Measurements from ENCODE around the gene FER1L5. TPM values are rescaled to one million over a fixed set of nuclear protein-coding genes. Genes with fewer than 3 reads are reported as not detected.
A peak's percentile ranks its signal among the peaks of the same experiment; 100 is the strongest.

FER1L5 gene
- total RNA-seq, 5 donors from 2014 or later (not counting 1 experiment from before 2014, with no cell fraction given), result not detected

- no peaks in the 10 kb centered on the region for H3K9me3 ChIP-seq
- no peak overlapping the region for H3K4me3 ChIP-seq (ENCODE audit: control insufficient read depth in 1 of 2, extremely low read depth in 1 of 2, low read length in 1 of 2)
- ChIA-PET CTCF (interaction anchor here in 1 of 2 donors (0.7 kb wide), 1 partner anchor 11 kb away, joined by 4 read pairs; no protein-coding TSS in a partner anchor), POLR2A (no interaction called here)
- Mint-ChIP-seq H3K4me1 (peaks cover 16 to 33% (median 25%) of the 10 kb centered on the region in 3 donors), H3K27me3 (no peaks in the 10 kb centered on the region), H3K27ac (peak overlapping the region in 1 of 2 donors; percentile 65), H3K4me3 (no peak overlapping the region), H3K9me3 (no peaks in the 10 kb centered on the region), H3K36me3 (peaks cover 40% of the 10 kb centered on the region)
- DNase-seq (no peak), ATAC-seq (replicated peaks in 1 of 4) (no peak)
- H3K36me3 ChIP-seq (ENCODE audit: control insufficient read depth in 2 of 2, extremely low read depth in 1 of 2, insufficient read depth in 1 of 2, low read length in 1 of 2), result peaks cover 18 to 41% of the 10 kb centered on the region in 2 donors
- WGBS (ENCODE audit: insufficient coverage), result 84% methylated on average over 6 of the region's 8 CpGs
- peaks cover 0 to 17% of the 10 kb centered on the region in 2 experiments for H3K4me1 ChIP-seq (ENCODE audit: control insufficient read depth in 1 of 2, extremely low read depth in 1 of 2, insufficient read depth in 2 of 2, low read length in 2 of 2)
- H3K27ac ChIP-seq (ENCODE audit: low read length), result no peak overlapping the region
- no peaks in the 10 kb centered on the region for H3K27me3 ChIP-seq (replicated peaks in 1 of 2; ENCODE audit: control insufficient read depth in 2 of 2, extremely low read depth in 1 of 2, insufficient read depth in 2 of 2, low read length in 1 of 2)
These were observed 23.8 kb upstream of the FER1L5 start for GRCh38 chr2:96618596-96619283.

DNA sequence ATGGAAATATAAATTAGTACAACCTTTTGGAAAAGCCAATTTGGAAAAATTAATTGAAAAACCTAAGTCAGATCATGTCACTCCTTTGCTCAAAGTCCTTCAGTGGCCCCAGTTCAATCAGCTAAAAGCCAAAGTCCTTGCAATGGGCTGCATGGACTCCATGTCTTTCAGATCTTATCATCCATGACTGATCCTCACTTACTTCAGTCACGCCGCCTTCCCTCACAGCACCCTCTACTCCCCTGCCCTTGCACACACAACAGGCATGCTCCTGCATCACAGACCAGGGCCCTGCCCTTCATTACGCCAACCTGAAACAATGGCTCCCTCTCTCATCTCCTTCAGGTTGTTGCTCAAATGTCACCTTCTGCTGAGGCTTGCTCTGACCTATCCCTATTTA lies 20.0 kb upstream of the FER1L5 start:
- 100% methylated on average over 2 of the region's 3 CpGs for WGBS (ENCODE audit: insufficient coverage)
- Mint-ChIP-seq H3K27me3 (no peaks in the 10 kb centered on the region), H3K4me3 (no peak overlapping the region), H3K9me3 (no peaks in the 10 kb centered on the region), H3K4me1 (peaks cover 25 to 32% (median 32%) of the 10 kb centered on the region in 3 donors), H3K36me3 (peaks cover 29% of the 10 kb centered on the region), H3K27ac (peak overlapping the region in 1 of 2 donors; percentile 17)
- peaks cover 0 to 3% of the 10 kb centered on the region in 2 experiments for H3K4me1 ChIP-seq (ENCODE audit: control insufficient read depth in 1 of 2, extremely low read depth in 1 of 2, insufficient read depth in 2 of 2, low read length in 2 of 2)
- ChIA-PET CTCF (no interaction called here), POLR2A (interaction anchor here in 1 of 2 donors (0.6 kb wide), 1 partner anchor 49 kb away, joined by 3 read pairs; no protein-coding TSS in a partner anchor)
- H3K27ac ChIP-seq (ENCODE audit: low read length), result no peak overlapping the region
- no peak overlapping the region for H3K4me3 ChIP-seq (ENCODE audit: control insufficient read depth in 1 of 2, extremely low read depth in 1 of 2, low read length in 1 of 2)
- no peak for DNase-seq
- ATAC-seq (replicated peaks in 1 of 4), result no peak
- no peaks in the 10 kb centered on the region for H3K27me3 ChIP-seq (replicated peaks in 1 of 2; ENCODE audit: control insufficient read depth in 2 of 2, extremely low read depth in 1 of 2, insufficient read depth in 2 of 2, low read length in 1 of 2)
- peaks cover 19 to 34% of the 10 kb centered on the region in 2 donors for H3K36me3 ChIP-seq (ENCODE audit: control insufficient read depth in 2 of 2, extremely low read depth in 1 of 2, insufficient read depth in 1 of 2, low read length in 1 of 2)
- H3K9me3 ChIP-seq, result no peaks in the 10 kb centered on the region

DNA sequence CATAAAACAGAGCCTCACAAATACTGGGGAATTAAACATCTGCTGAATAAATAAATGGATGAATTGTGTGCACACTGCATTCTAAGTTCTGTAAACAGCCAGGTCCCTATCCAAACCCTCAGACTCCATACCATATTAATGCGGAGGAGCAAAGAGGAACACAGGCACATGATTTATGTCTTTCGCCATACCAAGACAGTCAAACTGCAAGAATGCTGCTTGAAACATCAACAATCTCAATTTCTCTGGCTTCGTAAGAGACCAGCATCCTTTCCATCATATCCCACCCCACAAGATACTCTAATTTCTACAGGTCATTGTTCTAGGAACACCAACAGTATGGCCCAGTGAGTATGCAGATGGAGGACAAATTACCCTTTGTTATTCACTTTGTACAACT lies 19.4 kb upstream of the FER1L5 start:
- Mint-ChIP-seq H3K4me1 (peaks cover 26 to 36% (median 34%) of the 10 kb centered on the region in 3 donors), H3K4me3 (no peak overlapping the region), H3K27ac (no peak overlapping the region), H3K36me3 (peaks cover 34% of the 10 kb centered on the region), H3K27me3 (no peaks in the 10 kb centered on the region), H3K9me3 (no peaks in the 10 kb centered on the region)
- ChIA-PET CTCF (no interaction called here), POLR2A (no interaction called here)
- ATAC-seq (replicated peaks in 1 of 4), result no peak
- H3K4me1 ChIP-seq (ENCODE audit: control insufficient read depth in 1 of 2, extremely low read depth in 1 of 2, insufficient read depth in 2 of 2, low read length in 2 of 2), result no peaks in the 10 kb centered on the region
- DNase-seq, result no peak
- no peaks in the 10 kb centered on the region for H3K27me3 ChIP-seq (replicated peaks in 1 of 2; ENCODE audit: control insufficient read depth in 2 of 2, extremely low read depth in 1 of 2, insufficient read depth in 2 of 2, low read length in 1 of 2)
- H3K9me3 ChIP-seq, result no peaks in the 10 kb centered on the region
- no peak overlapping the region for H3K27ac ChIP-seq (ENCODE audit: low read length)
- WGBS (ENCODE audit: insufficient coverage), result 100% methylated on average over 3 of the region's 3 CpGs
- H3K4me3 ChIP-seq (ENCODE audit: control insufficient read depth in 1 of 2, extremely low read depth in 1 of 2, low read length in 1 of 2), result no peak overlapping the region
- H3K36me3 ChIP-seq (ENCODE audit: control insufficient read depth in 2 of 2, extremely low read depth in 1 of 2, insufficient read depth in 1 of 2, low read length in 1 of 2), result peaks cover 19 to 40% of the 10 kb centered on the region in 2 donors

GRCh38 chr2:96625571-96626552 lies 16.7 kb upstream of the FER1L5 start:
- Histone ChIP-seq H3K27ac (ENCODE audit: low read length) (no peak overlapping the region), H3K36me3 (ENCODE audit: control insufficient read depth in 2 of 2, extremely low read depth in 1 of 2, insufficient read depth in 1 of 2, low read length in 1 of 2) (peaks cover 10 to 40% of the 10 kb centered on the region in 2 donors), H3K9me3 (no peaks in the 10 kb centered on the region), H3K27me3 (replicated peaks in 1 of 2; ENCODE audit: control insufficient read depth in 2 of 2, extremely low read depth in 1 of 2, insufficient read depth in 2 of 2, low read length in 1 of 2) (no peaks in the 10 kb centered on the region), H3K4me3 (ENCODE audit: control insufficient read depth in 1 of 2, extremely low read depth in 1 of 2, low read length in 1 of 2) (no peak overlapping the region), H3K4me1 (ENCODE audit: control insufficient read depth in 1 of 2, extremely low read depth in 1 of 2, insufficient read depth in 2 of 2, low read length in 2 of 2) (no peaks in the 10 kb centered on the region)
- H3K36me3 Mint-ChIP-seq, result peaks cover 40% of the 10 kb centered on the region
- WGBS (ENCODE audit: insufficient coverage), result no CpG with 5 or more reads among the region's 5 CpGs
- no peaks in the 10 kb centered on the region for H3K9me3 Mint-ChIP-seq
- no peak overlapping the region for H3K27ac Mint-ChIP-seq
- H3K4me3 Mint-ChIP-seq, result no peak overlapping the region
- no peaks in the 10 kb centered on the region for H3K27me3 Mint-ChIP-seq
- peaks cover 34 to 44% (median 36%) of the 10 kb centered on the region in 3 donors for H3K4me1 Mint-ChIP-seq
- no peak for DNase-seq
- ATAC-seq (replicated peaks in 1 of 4), result no peak
- ChIA-PET CTCF (interaction anchor here in 1 of 2 donors (0.6 kb wide), 1 partner anchor 605 kb away, joined by 6 read pairs; no protein-coding TSS in a partner anchor), POLR2A (no interaction called here)

DNA sequence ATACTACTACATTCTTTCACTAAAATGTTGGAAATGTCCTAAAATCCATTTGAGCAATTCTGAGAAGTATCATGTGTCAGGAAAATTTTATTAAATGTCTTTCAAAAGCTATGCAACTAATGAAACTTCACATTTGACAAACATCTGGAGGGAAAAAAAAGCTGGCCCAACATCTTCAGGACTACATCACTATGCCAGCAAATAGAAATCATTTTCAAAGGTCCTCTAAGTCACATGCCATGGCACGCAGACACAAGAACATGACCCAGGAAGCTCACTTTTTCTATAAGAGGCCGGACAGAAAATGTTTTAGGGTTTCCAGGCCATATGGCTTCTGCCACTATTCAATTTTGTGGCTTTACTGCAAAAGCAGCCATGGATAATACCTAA lies 16.0 kb upstream of the FER1L5 start:
- ChIA-PET POLR2A (no interaction called here), CTCF (no interaction called here)
- Mint-ChIP-seq H3K27ac (no peak overlapping the region), H3K27me3 (no peaks in the 10 kb centered on the region), H3K36me3 (peaks cover 46% of the 10 kb centered on the region), H3K4me3 (no peak overlapping the region), H3K4me1 (peaks cover 34 to 49% (median 43%) of the 10 kb centered on the region in 3 donors), H3K9me3 (no peaks in the 10 kb centered on the region)
- ATAC-seq (replicated peaks in 1 of 4) (no peak), DNase-seq (no peak)
- Histone ChIP-seq H3K36me3 (ENCODE audit: control insufficient read depth in 2 of 2, extremely low read depth in 1 of 2, insufficient read depth in 1 of 2, low read length in 1 of 2) (peaks cover 10 to 46% of the 10 kb centered on the region in 2 donors), H3K27me3 (replicated peaks in 1 of 2; ENCODE audit: control insufficient read depth in 2 of 2, extremely low read depth in 1 of 2, insufficient read depth in 2 of 2, low read length in 1 of 2) (no peaks in the 10 kb centered on the region), H3K27ac (ENCODE audit: low read length) (no peak overlapping the region), H3K4me3 (ENCODE audit: control insufficient read depth in 1 of 2, extremely low read depth in 1 of 2, low read length in 1 of 2) (no peak overlapping the region), H3K9me3 (no peaks in the 10 kb centered on the region), H3K4me1 (ENCODE audit: control insufficient read depth in 1 of 2, extremely low read depth in 1 of 2, insufficient read depth in 2 of 2, low read length in 2 of 2) (no peaks in the 10 kb centered on the region)
- 100% methylated on average over 1 of the region's 2 CpGs for WGBS (ENCODE audit: insufficient coverage)

GRCh38 chr2:96631804-96632435 lies 10.6 kb upstream of the FER1L5 start:
- Histone ChIP-seq H3K36me3 (ENCODE audit: control insufficient read depth in 2 of 2, extremely low read depth in 1 of 2, insufficient read depth in 1 of 2, low read length in 1 of 2) (peaks cover 6 to 60% of the 10 kb centered on the region in 2 donors), H3K27me3 (replicated peaks in 1 of 2; ENCODE audit: control insufficient read depth in 2 of 2, extremely low read depth in 1 of 2, insufficient read depth in 2 of 2, low read length in 1 of 2) (no peaks in the 10 kb centered on the region), H3K9me3 (no peaks in the 10 kb centered on the region), H3K4me1 (ENCODE audit: control insufficient read depth in 1 of 2, extremely low read depth in 1 of 2, insufficient read depth in 2 of 2, low read length in 2 of 2) (peaks cover 11% of the 10 kb centered on the region in 2 experiments), H3K27ac (ENCODE audit: low read length) (no peak overlapping the region), H3K4me3 (ENCODE audit: control insufficient read depth in 1 of 2, extremely low read depth in 1 of 2, low read length in 1 of 2) (no peak overlapping the region)
- Mint-ChIP-seq H3K27ac (no peak overlapping the region), H3K27me3 (no peaks in the 10 kb centered on the region), H3K9me3 (no peaks in the 10 kb centered on the region), H3K4me1 (peaks cover 38 to 64% (median 64%) of the 10 kb centered on the region in 3 donors), H3K36me3 (peaks cover 47% of the 10 kb centered on the region), H3K4me3 (no peak overlapping the region)
- ATAC-seq (replicated peaks in 1 of 4), result no peak
- CTCF ChIA-PET, result interaction anchor here (0.7 to 0.8 kb wide), 2 partner anchors 131 to 291 kb away, joined by 3 read pairs; no protein-coding TSS in a partner anchor
- WGBS (ENCODE audit: insufficient coverage), result 100% methylated on average over 2 of the region's 4 CpGs
- no peak for DNase-seq
- POLR2A ChIA-PET, result no interaction called here
